Activated CD8-positive, alpha-beta memory T cell treated with anti-CD3 and anti-CD28 coated beads, Interleukin-2, amount 50 U/mL, for 24 hours (primary cell): ENCODE measurements around the gene FBRS.

Source experiments
- DNase-seq: peaks from one replicate; pipeline ENCODE4 v3.0.0-alpha.2; 2020; ENCODE audit errors: extremely low read depth

Gene FBRS

GRCh38 chr16:30644334-30644830 lies 13.8 kb upstream of the FBRS start:
- DNase-seq, result no peak

DNA sequence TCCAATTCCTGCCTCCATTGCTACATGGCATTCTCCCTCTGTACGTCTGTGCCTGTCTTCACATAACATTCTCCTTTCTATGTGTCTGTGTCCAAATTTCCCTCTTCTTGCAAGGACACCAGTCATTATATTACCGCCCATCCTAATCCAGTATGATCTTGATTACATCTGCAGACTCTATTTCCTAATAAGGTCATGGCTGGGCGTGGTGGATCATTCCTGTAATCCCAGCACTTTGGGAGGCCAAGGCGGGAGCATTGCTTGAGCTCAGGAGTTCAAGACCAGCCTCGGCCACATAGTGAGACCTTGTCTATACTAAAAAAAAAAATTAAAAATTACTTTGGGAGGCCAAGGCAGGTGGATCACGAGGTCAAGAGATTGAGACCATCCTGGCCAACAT lies 12.5 kb upstream of the FBRS start:
- no peak for DNase-seq

- no peak for DNase-seq
Observed at GRCh38 chr16:30647274-30647571, 11.0 kb upstream of the FBRS start.

GRCh38 chr16:30649725-30650368 lies 8.4 kb upstream of the FBRS start:
- DNase-seq, result no peak

- DNase-seq, result peak; percentile 98
Observed at GRCh38 chr16:30650369-30651123, 7.7 kb upstream of the FBRS start, which contains the start of gene PRR14. TSS of gene PRR14 (plus strand) at chr16:30650960. CDS start at chr16:30651646, 686 bp downstream.

DNA sequence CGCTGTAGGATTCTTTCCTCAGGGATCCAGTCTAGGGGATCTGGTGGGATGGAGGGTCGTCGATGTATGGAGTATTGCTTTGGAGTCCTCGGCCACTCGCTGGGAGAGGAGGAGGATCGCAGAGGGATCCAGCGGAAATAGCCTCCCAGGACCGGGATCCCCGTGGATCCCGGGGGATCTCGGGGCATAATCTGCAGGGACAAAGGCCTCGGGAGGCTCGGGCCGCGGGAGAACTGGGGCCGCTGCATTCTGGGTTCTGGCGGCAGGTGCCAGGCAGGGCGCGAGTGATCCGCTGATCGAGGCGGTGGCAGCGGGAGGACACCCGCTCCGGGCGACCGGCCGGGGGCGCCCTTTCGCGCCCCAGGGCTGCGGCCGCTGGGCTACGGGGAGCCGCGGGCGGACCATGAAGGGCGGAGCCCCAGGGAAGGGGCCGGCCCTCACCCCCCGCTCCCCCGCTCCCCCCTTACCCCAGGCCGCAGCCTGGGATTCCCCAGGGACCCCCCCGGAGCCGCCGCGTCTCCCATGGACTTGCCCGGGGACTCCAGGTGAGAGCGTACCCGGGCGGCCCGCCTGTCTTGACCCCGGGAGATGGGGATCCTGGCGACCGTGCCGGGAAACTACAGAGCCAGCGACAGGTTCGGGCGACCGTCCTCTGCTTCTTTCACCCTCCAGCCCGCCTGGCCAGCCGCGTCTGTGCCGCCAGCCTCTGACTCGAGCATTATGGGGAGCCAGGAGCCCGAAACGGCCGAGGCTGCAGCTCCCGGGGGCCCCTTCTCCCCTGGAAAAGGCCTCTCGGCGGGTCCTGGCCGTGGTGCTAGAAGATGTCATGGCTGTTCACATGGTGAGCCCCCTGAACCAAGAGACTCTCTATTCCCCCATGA lies 6.9 kb upstream of the FBRS start:
- DNase-seq, result no peak

DNA sequence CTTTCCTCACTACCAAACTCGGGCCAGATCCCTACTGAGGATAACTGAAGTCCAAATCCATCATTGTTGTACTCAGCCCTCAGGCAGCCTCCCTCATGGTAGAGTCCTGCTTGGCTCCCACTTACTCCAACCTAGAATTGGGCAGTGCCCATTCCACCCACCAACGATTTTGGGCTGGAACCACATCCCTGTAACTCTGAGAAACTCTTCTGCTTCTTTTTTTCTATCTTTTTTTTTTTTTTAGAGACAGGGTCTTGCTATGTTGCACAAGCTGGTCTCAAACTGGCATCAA lies 6.3 kb upstream of the FBRS start:
- DNase-seq, result no peak

- no peak for DNase-seq
Observed at GRCh38 chr16:30652718-30653117, 5.5 kb upstream of the FBRS start.

- DNase-seq, result no peak
Observed at GRCh38 chr16:30654856-30655255, 3.4 kb upstream of the FBRS start.

- DNase-seq, result no peak
Observed at GRCh38 chr16:30655815-30656347, 2.4 kb upstream of the FBRS start.

GRCh38 chr16:30656388-30656787 lies 1.8 kb upstream of the FBRS start:
- DNase-seq, result no peak

GRCh38 chr16:30656974-30657865 lies 1.0 kb upstream of the FBRS start:
- DNase-seq, result no peak

DNA sequence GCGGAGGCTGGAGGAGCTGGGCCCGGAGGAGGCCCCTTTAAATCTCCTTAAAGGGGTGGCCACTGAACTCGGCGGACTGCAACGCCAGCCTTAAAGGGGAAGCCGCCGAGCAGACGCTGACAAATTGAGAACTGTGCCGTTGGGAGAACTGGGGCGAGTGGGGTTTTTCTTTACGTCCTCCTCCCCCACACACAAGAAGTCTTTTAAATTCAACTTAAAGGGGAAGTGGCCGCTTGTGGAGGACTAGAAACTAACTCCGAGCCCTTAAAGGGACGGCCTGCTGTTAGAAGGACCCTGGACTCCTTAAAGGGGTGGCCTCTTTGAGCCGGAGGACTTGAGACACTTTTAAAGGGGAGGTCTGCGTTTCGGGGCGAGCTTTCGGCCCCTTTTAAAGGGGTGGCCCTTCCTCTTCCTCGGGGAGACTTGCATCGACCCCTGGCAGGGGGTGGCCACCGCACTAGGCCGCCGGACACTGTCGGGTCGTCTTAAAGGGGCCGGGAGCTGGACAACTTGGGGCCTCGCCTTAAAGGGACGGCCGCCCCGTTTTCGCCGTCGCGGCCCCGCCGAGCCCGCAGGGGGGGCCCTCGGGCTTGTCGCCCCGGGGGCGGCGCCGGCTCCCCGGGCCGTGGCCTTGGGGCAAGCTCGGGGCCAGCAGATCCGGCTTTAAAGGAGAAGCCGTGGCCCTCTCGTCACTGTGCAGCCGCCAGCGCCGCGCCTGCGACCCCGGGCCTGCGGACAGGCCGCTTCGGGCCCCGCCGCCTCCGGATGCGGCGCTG lies 688 bp downstream of the FBRS start:
- DNase-seq, result peak; percentile 83

DNA sequence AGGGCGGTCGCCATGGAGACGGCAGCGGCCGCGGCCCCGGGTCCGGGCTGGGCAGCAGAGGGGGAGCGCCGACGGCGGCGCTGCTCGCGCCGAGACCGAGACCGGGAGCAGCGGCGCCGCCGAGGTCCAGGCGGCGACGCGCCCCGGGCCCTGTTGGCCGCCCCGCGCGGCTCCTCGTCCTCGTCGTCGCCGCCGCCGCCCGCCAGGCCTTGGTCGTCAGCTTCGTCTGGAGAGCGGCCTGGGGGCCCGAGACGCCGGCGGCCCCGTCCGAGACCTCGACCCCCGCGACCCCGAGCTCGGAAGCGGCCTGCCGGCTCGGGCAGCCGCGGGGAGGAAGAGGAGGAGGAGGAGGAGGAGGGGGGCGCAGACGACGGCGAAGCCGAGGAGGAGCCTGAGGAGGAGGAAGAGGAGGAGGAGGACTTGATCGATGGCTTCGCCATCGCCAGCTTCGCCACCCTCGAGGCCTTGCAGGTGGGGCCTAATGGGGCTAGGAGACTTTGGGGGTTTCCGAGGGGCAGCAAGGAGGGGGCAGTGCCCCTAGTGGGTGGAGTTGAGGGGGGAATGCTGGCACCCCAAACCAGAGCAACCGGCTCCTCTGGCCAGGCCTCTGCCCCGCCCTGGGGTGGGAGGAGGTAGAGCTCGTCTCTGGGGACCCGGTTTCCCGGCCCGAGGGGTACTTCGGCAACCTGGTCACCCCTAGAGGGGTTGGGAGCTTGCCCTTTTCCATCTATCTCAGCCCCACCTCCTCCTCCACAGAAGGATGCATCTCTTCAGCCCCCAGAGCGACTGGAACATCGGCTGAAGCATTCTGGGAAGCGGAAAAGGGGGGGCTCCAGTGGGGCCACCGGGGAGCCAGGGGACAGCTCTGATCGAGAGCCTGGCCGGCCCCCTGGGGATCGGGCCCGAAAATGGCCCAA lies 1.5 kb downstream of the FBRS start:
- DNase-seq, result no peak

DNA sequence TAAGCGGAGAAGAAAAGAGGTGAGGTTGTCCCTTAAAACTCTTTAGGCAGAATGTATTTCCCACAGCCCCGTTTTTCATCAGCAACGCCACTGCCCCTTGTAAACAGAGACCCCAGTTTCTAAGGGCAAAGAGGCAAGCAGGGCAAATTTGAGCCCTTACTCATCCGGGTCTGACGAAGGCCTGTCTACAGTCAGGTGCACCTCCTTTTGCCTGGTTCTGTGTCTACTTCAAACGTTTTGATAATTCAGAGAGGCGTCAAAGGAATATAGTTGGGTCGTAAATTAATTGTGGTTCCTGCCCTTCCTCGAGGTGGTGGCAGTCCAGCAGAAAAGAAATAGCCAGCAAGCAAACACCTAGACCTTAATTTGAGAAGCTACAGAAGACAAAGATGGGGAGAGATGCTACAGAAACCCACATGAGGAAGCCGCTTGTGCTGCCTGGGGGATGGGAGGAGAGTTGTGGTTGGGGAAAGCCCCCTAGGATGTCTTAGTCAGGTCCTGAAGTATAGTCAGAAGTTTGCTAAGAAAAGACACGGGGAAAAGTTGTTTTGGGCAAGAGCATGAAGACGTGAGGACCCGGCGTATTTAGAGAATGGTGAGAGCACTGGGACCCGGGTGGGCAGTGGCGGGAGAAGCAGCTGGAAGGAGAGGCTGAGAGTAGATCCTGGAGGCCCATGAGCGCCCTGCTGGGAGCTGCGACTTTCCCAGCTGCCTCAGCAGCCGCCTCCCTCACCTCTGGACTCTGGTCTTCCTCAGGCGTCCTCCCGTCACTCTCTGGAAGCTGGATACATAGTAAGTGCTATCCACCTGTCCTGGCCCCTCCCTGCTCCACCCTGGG lies 2.4 kb downstream of the FBRS start:
- DNase-seq, result peak; percentile 66

DNA sequence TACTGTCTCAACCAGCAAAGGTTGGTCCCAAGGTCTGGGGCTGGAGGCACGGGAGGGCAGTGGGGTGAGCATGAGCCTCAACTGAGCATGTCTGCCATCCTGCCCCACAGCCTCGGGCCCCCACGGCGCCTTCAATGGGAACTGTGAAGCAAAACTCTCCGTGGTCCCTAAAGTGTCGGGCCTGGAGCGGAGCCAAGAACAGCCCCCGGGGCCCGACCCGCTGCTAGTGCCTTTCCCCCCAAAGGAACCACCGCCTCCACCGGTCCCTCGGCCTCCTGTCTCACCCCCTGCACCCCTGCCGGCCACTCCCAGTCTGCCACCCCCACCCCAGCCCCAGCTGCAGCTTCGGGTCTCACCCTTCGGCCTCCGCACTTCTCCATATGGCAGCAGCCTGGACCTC lies 4.2 kb downstream of the FBRS start:
- DNase-seq, result no peak

DNA sequence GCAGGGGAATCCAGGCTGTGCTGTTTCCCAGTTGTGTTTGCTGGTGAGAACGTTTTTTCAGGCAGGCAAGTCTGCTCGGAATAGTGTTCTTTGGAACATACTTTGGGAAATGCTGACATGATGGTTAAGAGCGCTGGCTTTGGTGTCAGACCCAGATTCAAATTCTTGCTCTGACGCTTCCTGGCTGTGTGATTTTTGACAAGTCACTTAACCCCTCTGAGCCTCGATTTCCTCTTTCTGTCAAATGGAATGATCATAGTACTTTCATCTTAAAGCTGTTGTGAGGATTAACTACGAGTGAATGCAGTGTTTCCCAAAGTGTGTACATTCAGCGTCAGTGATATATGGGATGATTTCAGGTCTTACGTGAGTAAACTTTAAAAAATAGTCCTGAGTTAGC lies 4.8 kb downstream of the FBRS start:
- DNase-seq, result no peak

GRCh38 chr16:30663820-30664219 lies 5.6 kb downstream of the FBRS start:
- DNase-seq, result no peak
